Measurements from ENCODE around the gene CEP170.
"Not testable (repeated sequence)": the region's sequence is repeated elsewhere in the genome, so short reads cannot be mapped to it uniquely, and the experiment has no call there.

The CEP170 gene

GRCh38 chr1:243150906-243151305 is 104.2 kb downstream of the CEP170 start:
- DNase-seq = not testable (repeated sequence)

GRCh38 chr1:243149120-243149519 is 106.0 kb downstream of the CEP170 start:
- DNase-seq = not testable (repeated sequence)

DNA sequence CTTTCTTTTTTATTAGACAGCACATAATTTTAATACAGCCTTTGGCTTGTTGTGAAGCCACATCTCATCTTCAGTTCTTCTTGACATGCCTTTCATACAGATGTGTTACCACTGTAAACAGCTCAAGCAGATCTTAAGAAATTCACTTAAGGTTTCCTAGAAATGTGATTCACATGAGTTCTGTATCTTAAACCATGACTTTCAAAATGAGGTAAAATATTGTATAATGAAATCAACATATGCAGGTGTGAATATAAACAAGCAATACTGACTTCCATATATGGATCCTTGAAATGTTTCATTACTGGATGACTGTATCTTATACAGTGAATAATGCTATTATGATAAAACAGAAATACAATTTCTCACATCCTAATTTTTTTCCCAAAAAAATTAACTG is 107.7 kb downstream of the CEP170 start:
- DNase-seq = not testable (repeated sequence)

DNA sequence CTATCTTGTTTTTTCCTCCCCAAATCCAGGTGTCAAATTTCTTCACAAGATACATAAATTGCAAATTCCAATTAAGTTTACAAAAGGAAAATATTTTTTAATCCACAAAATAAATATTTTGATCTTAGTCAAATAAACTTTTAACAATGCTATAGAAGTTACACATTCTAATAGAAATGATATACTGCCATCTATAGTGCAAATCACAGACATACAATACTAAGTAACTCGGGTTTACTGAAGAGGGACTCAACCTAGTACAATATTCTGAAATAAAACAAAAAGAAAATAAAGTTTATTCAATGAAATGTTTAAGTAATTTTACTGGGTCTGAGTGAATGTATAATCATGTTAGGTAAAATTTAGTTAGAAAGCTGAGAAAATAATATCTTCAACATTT is 114.6 kb downstream of the CEP170 start:
- peak; percentile 18 for DNase-seq

DNA sequence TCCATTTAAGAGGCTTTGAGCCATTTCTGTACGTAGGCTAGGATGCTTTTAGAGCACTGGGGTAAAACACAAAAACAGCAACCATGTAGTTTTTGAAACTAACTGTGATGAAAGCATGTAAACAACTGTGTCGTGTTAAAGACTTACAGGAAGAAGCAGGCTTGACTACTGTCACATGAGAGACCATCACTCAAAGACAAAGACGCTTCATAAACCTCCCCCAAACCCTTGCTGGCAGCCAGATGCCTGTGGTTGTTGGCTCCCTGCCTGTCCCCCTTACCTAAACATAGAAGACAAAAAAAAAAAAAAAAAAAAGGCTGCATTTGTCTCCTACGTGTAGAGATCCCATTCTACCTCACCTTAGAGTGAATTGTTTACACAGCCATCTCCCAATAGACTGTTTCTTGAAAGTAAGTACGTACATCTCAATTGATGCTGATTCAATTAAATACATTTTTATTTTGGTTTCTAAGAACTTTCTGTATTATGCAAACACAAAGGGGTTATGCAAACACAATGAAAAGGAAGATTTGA is 132.1 kb downstream of the CEP170 start:
- DNase-seq = peak; percentile 11

GRCh38 chr1:243121939-243122338 is 133.1 kb downstream of the CEP170 start:
- DNase-seq = not testable (repeated sequence)

- not testable (repeated sequence) for DNase-seq
Measured at GRCh38 chr1:243118601-243119322, 136.3 kb downstream of the CEP170 start.

DNA sequence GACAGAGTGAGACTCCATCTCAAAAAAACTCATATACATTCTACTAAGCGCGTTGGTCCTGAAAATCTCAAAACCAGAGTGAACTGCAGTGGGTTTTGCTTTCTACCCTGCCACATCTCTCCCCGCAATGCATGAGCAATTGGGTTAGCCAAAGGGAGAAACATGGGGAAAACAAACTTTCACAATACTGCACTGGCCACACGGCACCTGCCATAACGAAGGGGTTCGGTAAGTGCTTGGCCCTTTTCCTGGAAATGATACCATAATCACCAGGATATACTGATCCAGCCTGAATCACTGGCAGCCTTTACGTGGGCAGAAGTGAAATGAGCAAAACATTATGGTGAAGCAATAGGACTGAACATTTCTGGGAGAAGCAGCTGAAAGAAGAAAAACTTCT is 138.9 kb downstream of the CEP170 start:
- DNase-seq = not testable (repeated sequence)

DNA sequence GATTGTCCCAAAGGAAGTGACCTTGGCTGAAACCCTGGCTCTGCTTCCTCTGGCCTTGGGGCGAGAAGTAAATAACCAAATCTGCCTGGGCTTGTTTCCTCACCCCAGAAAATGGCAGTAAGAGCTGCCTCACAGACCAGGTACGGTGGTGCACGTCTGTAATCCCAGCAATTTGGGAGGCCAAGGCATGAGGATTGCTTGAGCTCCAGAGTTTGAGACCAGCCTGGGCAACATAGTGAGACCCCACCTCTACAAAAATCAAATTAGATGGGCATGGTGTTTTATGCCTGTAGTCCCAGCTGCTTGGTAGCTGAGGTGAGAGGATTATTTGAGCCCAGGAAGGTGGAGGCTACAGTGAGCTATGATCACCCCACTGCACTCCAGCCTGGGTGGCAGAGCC is 140.3 kb downstream of the CEP170 start:
- DNase-seq = not testable (repeated sequence)

DNA sequence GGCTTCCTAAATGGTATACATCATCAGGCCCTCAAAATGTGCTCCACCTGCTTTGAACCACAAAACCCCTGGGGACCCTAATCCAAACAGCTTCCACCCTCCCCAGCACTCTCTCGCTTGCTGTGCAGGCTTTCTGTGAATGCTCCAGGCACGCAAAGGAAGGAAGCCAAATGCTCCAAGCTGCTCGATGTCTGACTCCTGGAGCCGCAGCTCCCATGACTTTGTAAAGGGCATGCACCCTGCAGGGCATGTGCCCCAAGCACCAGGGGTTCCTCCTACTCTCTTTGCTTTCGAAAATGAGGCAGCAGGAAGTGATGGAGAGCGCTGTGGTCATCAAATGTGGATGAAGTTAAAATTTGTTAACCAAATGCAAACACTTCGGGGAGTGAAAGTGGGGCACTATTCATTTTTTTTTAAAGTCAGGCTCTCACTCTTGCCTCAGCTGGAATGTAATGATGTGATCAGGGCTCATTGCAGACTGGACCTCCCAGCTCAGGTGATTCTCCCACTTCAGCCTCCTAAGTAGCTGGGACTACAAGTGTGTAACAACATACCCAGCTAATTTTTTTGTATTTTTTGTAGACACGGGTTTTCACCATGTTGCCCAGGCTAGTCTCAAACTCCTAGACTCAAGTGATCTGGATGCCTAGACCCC is 140.9 kb downstream of the CEP170 start:
- DNase-seq = peak; percentile 18

- not testable (repeated sequence) for DNase-seq
Measured at GRCh38 chr1:243107171-243107570, 147.9 kb downstream of the CEP170 start.

DNA sequence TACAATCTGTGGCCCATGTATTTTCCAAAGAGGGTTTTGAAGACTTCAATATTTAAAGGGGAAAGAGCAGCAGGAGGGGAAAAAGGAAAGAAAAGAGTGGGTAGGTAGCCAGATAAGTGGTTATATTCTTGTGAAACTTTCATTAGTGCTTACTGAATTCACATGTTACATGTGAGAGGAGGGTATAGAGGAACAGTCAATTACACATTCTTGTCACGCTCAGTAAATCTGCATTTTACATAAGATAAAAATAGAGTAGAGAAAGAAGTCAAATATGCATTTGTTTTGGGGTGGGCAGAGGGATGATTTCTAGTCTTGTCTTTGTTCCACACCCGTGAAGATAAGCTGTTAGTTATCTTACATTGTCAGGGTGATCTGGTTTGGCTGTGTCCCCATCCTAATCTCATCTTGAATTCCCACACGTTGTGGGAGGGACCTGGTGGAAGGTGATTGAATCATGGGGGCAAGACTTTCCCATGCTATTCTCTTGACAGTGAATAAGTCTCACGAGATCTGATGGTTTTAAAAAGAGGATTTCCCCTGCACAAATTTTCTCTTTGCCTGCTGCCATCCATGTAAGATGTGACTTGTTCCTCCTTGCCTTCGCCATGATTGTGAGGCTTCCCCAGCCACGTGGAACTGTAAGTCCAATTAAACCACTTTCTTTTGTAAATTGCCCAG is 149.3 kb downstream of the CEP170 start:
- peak; percentile 38 for DNase-seq

- not testable (repeated sequence) for DNase-seq
Measured at GRCh38 chr1:243105104-243105503, 150.0 kb downstream of the CEP170 start.

DNA sequence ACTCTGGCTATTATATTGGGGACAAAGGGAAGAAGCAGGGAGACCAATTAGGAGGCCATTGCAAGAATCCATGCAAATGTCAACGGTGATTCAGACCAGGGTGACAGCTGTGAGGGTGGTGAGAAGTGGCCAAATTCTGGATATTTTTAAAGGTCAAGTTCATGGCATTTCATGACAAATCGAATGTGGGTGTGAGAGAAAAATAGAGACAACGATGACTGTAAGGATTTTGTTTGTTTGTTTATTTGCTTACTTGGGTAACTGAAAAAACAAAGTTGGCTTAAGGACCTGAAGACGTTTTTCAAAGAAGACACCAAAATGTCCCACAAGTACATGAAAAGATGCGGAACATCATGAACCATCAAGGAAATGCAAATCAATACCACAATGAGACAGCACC is 150.6 kb downstream of the CEP170 start:
- not testable (repeated sequence) for DNase-seq

GRCh38 chr1:243101551-243102050 is 153.5 kb downstream of the CEP170 start:
- DNase-seq = peak; percentile 8

GRCh38 chr1:243087368-243087767 is 167.7 kb downstream of the CEP170 start:
- not testable (repeated sequence) for DNase-seq

Data from hematopoietic multipotent progenitor cell treated with erythropoietin and hydrocortisone succinate and interleukin-3 and kit ligand, for 4 days (in vitro differentiated cells).